Prostate gland (tissue), 2 donors: ENCODE measurements around the gene PRM3. TPM values are rescaled to one million over a fixed set of nuclear protein-coding genes. Genes with fewer than 3 reads are reported as not detected.

Experiments used
- DNase-seq: peaks from one replicate; pipeline ENCODE4 v3.0.0-alpha.2; 2019; ENCODE audit warnings: low spot score
- H3K27ac ChIP-seq, 2 donors: fragments of 200-600 bp; sonication (generic); 2 replicates each; pipeline ENCODE4 v1.5.1; 2017 to 2019
- H3K27me3 ChIP-seq: fragments of 200-600 bp; sonication (generic); replicated peaks from 2 replicates; pipeline ENCODE4 v1.5.1; 2019; ENCODE audit not compliant: insufficient read depth
- H3K36me3 ChIP-seq, 2 donors: fragments of 200-600 bp; sonication (generic); 1 replicate in 1 of 2; 2 replicates in 1 of 2; pipeline versions ENCODE4 v1.5.1 to v1.8.1; 2017 to 2019
- H3K4me1 ChIP-seq: fragments of 200-600 bp; sonication (generic); replicated peaks from 2 replicates; pipeline ENCODE4 v1.5.1; 2019
- H3K4me3 ChIP-seq, 2 donors: fragments of 200-600 bp; sonication (generic); 2 replicates each; pipeline ENCODE4 v1.5.1; 2017 to 2019
- H3K9me3 ChIP-seq: fragments of 200-600 bp; sonication (generic); 2 replicates; pipeline ENCODE4 v1.5.1; 2017
- POLR2A ChIP-seq: fragments of 450-650 bp; IDR thresholded peaks from one replicate; pipeline ENCODE4 v1.6.1; 2016; ENCODE audit warnings: antibody characterized with exemption, mild to moderate bottlenecking
- POLR2AphosphoS5 ChIP-seq: sonication (generic); formaldehyde crosslinking; IDR thresholded peaks from one replicate; pipeline ENCODE4 v1.6.1; 2017; ENCODE audit warnings: antibody characterized with exemption
- WGBS: methylation state at CpG from one replicate; pipeline ENCODE4 v1.1.5; 2018; 5-methylcytosine and 5-hydroxymethylcytosine counted together
- intact Hi-C: fragments of 100-400 bp; cut with DNase I; formaldehyde crosslinking; loops from one replicate; pipeline ENCODE4 v1.14.2; 2022
- total RNA-seq, 2 donors: library from RNA; depleted of rRNA; stranded (reverse); fragments of >200 nt; gene quantifications; one replicate each; pipeline ENCODE4 v1.1.0, GENCODE V29; 2016
- TF ChIP-seq, protein P1 (sequence below), 4 experiments: fragments of 200-600 bp in 2 of 4; fragments of 450-650 bp in 2 of 4; sonication (generic) in 2 of 4; IDR thresholded peaks; 1 replicate in 3 of 4; 2 replicates in 1 of 4; pipeline ENCODE4 v1.5.1; 2016 to 2019; ENCODE audit warnings: antibody characterized with exemption in 4 of 4, mild to moderate bottlenecking in 2 of 4, moderate library complexity in 2 of 4

PRM3 gene
- total RNA-seq, 2 donors from 2014 or later = not detected

DNA sequence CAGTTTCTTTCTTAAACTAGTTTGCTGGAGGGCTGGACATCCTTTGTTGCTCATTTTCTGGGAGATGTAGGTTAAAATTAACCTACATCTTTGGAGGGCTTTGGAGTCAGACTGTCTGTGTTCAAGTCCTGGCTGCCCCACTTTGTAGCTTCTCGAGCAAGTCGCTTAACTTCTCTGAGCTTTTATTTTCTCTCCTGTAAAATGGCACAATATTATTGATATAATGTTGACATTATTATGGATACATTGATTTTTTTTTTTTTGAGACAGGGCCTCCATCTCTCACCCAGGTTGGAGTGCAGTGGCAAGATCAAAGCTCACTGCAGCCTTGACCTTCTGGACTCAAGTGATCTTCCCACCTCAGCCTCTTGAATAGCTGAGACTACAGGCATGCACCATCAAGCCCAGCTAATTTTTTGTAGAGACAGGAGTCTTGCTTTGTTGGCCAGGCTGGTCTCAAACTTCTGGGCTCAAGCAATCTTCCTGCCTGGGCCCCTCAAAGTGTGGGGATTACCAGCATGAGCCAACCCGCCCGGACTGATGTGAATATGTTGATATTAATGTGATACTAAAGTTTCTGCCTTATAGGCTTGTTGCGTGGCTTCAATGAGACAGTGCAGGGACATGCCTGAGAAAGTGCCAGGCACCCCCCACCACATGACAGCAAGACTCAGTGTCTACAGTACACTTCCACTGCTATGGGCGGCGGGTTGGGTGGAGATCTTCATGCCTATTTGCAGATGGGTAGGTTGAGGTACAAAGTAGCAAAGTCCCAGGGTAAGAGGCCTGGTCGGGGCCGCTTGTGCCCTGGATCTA lies 40.3 kb upstream of the PRM3 start:
- 90% methylated on average over 9 of the region's 9 CpGs for WGBS
- no peaks in the 10 kb centered on the region for H3K4me1 ChIP-seq
- no peaks in the 10 kb centered on the region for H3K9me3 ChIP-seq
- TF ChIP-seq, protein P1, sequence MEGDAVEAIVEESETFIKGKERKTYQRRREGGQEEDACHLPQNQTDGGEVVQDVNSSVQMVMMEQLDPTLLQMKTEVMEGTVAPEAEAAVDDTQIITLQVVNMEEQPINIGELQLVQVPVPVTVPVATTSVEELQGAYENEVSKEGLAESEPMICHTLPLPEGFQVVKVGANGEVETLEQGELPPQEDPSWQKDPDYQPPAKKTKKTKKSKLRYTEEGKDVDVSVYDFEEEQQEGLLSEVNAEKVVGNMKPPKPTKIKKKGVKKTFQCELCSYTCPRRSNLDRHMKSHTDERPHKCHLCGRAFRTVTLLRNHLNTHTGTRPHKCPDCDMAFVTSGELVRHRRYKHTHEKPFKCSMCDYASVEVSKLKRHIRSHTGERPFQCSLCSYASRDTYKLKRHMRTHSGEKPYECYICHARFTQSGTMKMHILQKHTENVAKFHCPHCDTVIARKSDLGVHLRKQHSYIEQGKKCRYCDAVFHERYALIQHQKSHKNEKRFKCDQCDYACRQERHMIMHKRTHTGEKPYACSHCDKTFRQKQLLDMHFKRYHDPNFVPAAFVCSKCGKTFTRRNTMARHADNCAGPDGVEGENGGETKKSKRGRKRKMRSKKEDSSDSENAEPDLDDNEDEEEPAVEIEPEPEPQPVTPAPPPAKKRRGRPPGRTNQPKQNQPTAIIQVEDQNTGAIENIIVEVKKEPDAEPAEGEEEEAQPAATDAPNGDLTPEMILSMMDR (IDR thresholded peaks at IDR 0.05) = no peak
- TF ChIP-seq POLR2AphosphoS5 (no peak), POLR2A (no peak)
- no peaks in the 10 kb centered on the region for H3K36me3 ChIP-seq
- H3K27ac ChIP-seq = no peak overlapping the region
- no peaks in the 10 kb centered on the region for H3K27me3 ChIP-seq
- intact Hi-C loops = no loop called here
- no peak overlapping the region for H3K4me3 ChIP-seq
- DNase-seq = no peak

DNA sequence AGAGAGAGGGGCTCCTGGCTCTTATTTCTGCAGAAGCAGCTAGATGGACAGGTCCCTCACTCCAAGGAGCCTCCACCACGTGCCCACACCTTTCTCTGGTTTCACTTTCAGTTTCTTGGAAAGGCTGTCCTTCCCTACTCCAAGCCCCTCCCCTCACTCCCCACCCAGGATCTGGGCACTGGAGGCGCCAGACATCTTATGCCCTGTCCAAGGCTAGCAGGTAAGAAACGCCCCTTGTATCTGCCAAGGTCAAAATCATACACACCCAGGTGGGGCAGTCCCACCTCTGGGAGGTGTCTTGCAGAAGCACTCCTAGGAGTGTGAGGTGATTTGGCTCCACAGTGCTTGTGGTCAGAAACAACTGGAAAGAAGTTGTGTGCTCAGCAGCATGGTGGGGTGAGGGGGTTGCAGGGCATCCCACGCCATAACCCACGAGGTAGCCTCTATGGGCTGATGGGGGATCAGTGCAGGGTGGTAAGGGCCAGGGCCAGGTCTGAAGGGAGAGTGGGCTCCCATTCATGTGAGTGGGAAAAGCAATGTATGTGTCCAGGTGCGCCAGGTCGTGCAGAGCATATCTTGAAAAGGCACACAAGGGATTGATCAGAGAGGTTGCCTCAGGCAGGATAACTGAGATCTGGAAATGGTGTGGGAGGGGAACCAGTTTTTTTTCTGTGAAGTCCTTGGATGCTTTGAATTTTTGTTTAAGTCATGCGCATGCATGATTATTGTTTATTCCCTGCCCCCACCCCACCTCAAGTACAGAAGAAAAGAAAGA lies 39.5 kb upstream of the PRM3 start:
- Histone ChIP-seq H3K27me3 (no peaks in the 10 kb centered on the region), H3K36me3 (no peaks in the 10 kb centered on the region), H3K9me3 (no peaks in the 10 kb centered on the region), H3K4me1 (no peaks in the 10 kb centered on the region), H3K4me3 (no peak overlapping the region), H3K27ac (no peak overlapping the region)
- intact Hi-C loops = no loop called here
- TF ChIP-seq POLR2A (no peak), POLR2AphosphoS5 (no peak)
- TF ChIP-seq, protein P1 (IDR thresholded peaks at IDR 0.05) = no peak
- 56% methylated on average over 8 of the region's 8 CpGs for whole genome bisulfite sequencing
- no peak for DNase-seq

DNA sequence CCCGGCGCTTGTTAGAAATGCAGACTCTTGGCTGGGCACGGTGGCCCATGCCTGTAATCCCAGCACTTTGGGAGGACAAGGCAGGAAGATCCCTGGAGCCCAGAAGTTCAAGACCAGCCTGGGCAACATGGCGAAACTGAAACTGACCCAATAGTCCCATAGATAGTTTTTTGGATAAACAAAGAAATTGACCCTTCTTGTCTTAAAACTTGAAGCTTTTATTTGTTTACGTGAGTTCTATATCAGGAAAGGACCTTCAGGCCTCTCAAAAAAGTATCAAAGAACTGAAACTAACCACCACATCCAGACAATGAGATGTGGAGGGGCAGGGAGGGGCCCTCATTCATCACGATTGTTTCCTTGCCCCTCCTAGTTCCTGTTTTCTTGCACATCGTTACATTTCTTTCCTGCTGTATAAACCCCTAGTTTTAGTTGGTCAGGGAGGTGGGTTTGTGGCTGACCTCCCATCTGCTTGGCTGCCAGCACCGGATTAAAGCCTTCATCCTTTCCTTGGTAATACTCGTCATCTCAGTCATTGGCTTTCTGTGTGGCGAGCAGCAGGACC lies 37.6 kb upstream of the PRM3 start:
- no peak for DNase-seq
- no peak for TF ChIP-seq POLR2AphosphoS5
- no peak for TF ChIP-seq POLR2A
- TF ChIP-seq, protein P1 (IDR thresholded peaks at IDR 0.05) = no peak
- Histone ChIP-seq H3K9me3 (no peaks in the 10 kb centered on the region), H3K27me3 (no peaks in the 10 kb centered on the region), H3K27ac (no peak overlapping the region), H3K4me1 (no peaks in the 10 kb centered on the region), H3K36me3 (no peaks in the 10 kb centered on the region), H3K4me3 (no peak overlapping the region)
- intact Hi-C loops = no loop called here
- WGBS = 80% methylated on average over 10 of the region's 10 CpGs

DNA sequence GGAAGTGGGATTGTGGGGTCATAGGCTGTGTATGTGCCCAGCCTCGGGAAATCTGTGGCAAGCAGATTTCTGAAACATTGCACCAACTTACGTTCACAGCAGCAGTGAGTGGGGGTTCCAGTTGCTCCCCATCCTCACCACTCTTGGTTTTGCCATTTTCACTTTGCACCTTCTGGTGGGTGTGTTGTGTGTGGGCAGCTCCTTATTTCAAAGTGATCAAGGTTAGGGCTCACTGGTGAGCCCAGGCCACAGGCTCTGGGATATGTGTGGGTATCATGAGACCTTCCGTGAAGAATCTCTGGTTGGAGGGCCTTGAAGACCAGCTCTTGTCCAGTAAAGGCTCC lies 37.2 kb upstream of the PRM3 start:
- intact Hi-C loops = no loop called here
- no peaks in the 10 kb centered on the region for H3K36me3 ChIP-seq
- H3K4me3 ChIP-seq = no peak overlapping the region
- TF ChIP-seq POLR2A = no peak
- TF ChIP-seq, protein P1 (IDR thresholded peaks at IDR 0.05) = no peak
- no peak for DNase-seq
- H3K27me3 ChIP-seq = no peaks in the 10 kb centered on the region
- no peaks in the 10 kb centered on the region for H3K9me3 ChIP-seq
- WGBS = 97% methylated on average over 3 of the region's 3 CpGs
- H3K27ac ChIP-seq = no peak overlapping the region
- H3K4me1 ChIP-seq = no peaks in the 10 kb centered on the region
